Endothelial cell of umbilical vein (primary cell): ENCODE data around the gene TOLLIP. TPM values are rescaled to one million over a fixed set of nuclear protein-coding genes. Genes with fewer than 3 reads are reported as not detected.

Experiments
- BruUV-seq: library from RNA; stranded (reverse); fragments of 400-500 nt; replicated peaks from 2 replicates; lab custom pipeline; 2021; lab: Mats Ljungman, UMichigan
- CTCF ChIA-PET: fragments of 300-600, 350-600 bp; sonication (Branson Sonifier 250); formaldehyde crosslinking; loops from one replicate; lab custom pipeline; 2021; ENCODE audit warnings: antibody characterized with exemption, inconsistent platforms; lab: Charles Lee
- POLR2A ChIA-PET: fragments of 300-600, 350-600 bp; sonication (Branson Sonifier 250); formaldehyde crosslinking; loops from one replicate; lab custom pipeline; 2021; ENCODE audit warnings: antibody characterized with exemption, inconsistent platforms; lab: Charles Lee
- DNase-seq: peaks from one replicate; pipeline ENCODE4 v3.0.0-alpha.2; 2011; ENCODE audit warnings: low read depth, low spot score
- FAIRE-seq: peaks from 2 replicates; lab custom pipeline; 2011; peaks lifted over from hg19 to GRCh38; lab: Jason Lieb, UNC
- H2AFZ ChIP-seq: 2 replicates; pipeline ENCODE4 v1.6.0; 2012; ENCODE audit warnings: low read depth, low read length, control low read depth, inconsistent platforms
- H3K27ac ChIP-seq: 2 replicates; pipeline ENCODE4 v1.5.1; 2011; ENCODE audit warnings: low read depth, mild to moderate bottlenecking, control low read depth, low read length, moderate library complexity; ENCODE audit not compliant: insufficient read depth
- H3K27me3 ChIP-seq, 2 experiments: 2 replicates each; pipeline versions ENCODE4 v1.6.0 to v1.6.1; 2011; ENCODE audit warnings: low read length in 2 of 2, mixed read lengths in 1 of 2; ENCODE audit not compliant: control insufficient read depth in 2 of 2, insufficient read depth in 2 of 2
- H3K36me3 ChIP-seq, 2 experiments: 2 replicates in 1 of 2; 3 replicates in 1 of 2; pipeline ENCODE4 v1.5.1; 2011; ENCODE audit warnings: low read length in 2 of 2, mild to moderate bottlenecking in 1 of 2, moderate library complexity in 1 of 2; ENCODE audit not compliant: control insufficient read depth in 2 of 2, insufficient read depth in 2 of 2; ENCODE audit errors: extremely low read depth in 1 of 2
- H3K4me1 ChIP-seq: 3 replicates; pipeline ENCODE4 v1.5.1; 2011; ENCODE audit warnings: mild to moderate bottlenecking, low read length; ENCODE audit not compliant: control insufficient read depth, insufficient read depth; ENCODE audit errors: extremely low read depth
- H3K4me2 ChIP-seq: 2 replicates; pipeline ENCODE4 v1.6.1; 2011; ENCODE audit warnings: low read length, control low read depth, mixed read lengths; ENCODE audit not compliant: insufficient read depth
- H3K4me3 ChIP-seq, 3 experiments: fragments of 200-600 bp in 1 of 3; sonication (generic), shearing (Covaris generic) in 1 of 3; replicated peaks in 1 of 3; 2 replicates each; pipeline ENCODE4 v1.5.1; 2011 to 2016; ENCODE audit warnings: control low read depth in 3 of 3, low read length in 3 of 3, mild to moderate bottlenecking in 2 of 3, inconsistent platforms in 1 of 3, low read depth in 1 of 3, moderate library complexity in 1 of 3; ENCODE audit not compliant: insufficient read depth in 1 of 3
- H3K79me2 ChIP-seq: 2 replicates; pipeline ENCODE4 v1.6.0; 2012; ENCODE audit warnings: low read length, inconsistent platforms; ENCODE audit not compliant: control insufficient read depth, insufficient read depth
- H3K9ac ChIP-seq: replicated peaks from 2 replicates; pipeline ENCODE3; 2011; ENCODE audit warnings: low read length, control low read depth; ENCODE audit not compliant: insufficient read depth; ENCODE audit errors: extremely low read depth
- H3K9me1 ChIP-seq: replicated peaks from 3 replicates; pipeline ENCODE4 v1.6.0; 2011; ENCODE audit warnings: mild to moderate bottlenecking, low read length; ENCODE audit not compliant: control insufficient read depth, insufficient read depth; ENCODE audit errors: extremely low read depth
- H3K9me3 ChIP-seq: replicated peaks from 2 replicates; pipeline ENCODE4 v1.5.1; 2012; ENCODE audit warnings: low read length, inconsistent platforms; ENCODE audit not compliant: control insufficient read depth, insufficient read depth
- H4K20me1 ChIP-seq: replicated peaks from 2 replicates; pipeline ENCODE3; 2011; ENCODE audit warnings: mild to moderate bottlenecking, low read length; ENCODE audit not compliant: control insufficient read depth, insufficient read depth; ENCODE audit errors: extremely low read depth
- EZH2 ChIP-seq: IDR thresholded peaks from 2 replicates; pipeline ENCODE4 v1.6.1; 2012; ENCODE audit warnings: borderline replicate concordance, low read depth, mild to moderate bottlenecking, moderate library complexity, low read length, inconsistent platforms; ENCODE audit not compliant: severe bottlenecking
- GATA2 ChIP-seq: IDR thresholded peaks from 2 replicates; pipeline ENCODE4 v1.7.0; 2011; ENCODE audit warnings: low read depth, mild to moderate bottlenecking, moderate library complexity, mixed read lengths, low read length; ENCODE audit not compliant: insufficient read length, insufficient read depth
- JUN ChIP-seq: IDR thresholded peaks from 2 replicates; pipeline ENCODE4 v1.6.1; 2011; ENCODE audit warnings: borderline replicate concordance, low read depth; ENCODE audit not compliant: insufficient read length, insufficient read depth
- MAX ChIP-seq: IDR thresholded peaks from 2 replicates; pipeline ENCODE4 v1.6.1; 2011; ENCODE audit not compliant: insufficient read depth, insufficient read length
- MYC ChIP-seq: IDR thresholded peaks from one replicate; pipeline ENCODE4 v1.6.1; 2011; ENCODE audit warnings: mild to moderate bottlenecking, low read depth, low read length
- POLR2A ChIP-seq: IDR thresholded peaks from 2 replicates; pipeline ENCODE4 v1.6.1; 2012; ENCODE audit warnings: low read depth, mild to moderate bottlenecking, control low read depth, low read length
- POLR2AphosphoS5 ChIP-seq: IDR thresholded peaks from 2 replicates; pipeline ENCODE4 v1.6.1; 2012; ENCODE audit warnings: low read depth, mild to moderate bottlenecking, control low read depth, low read length, moderate library complexity; ENCODE audit not compliant: insufficient read depth
- dilution Hi-C: fragments of 300-500 bp; cut with MboI; formaldehyde crosslinking; loops from one replicate; pipeline ENCODE4 v1.15.0; 2019; ENCODE audit warnings: low sequenced_read_pairs; ENCODE audit not compliant: extremely low pct_ligation_motif_present
- intact Hi-C: fragments of 100-400 bp; cut with micrococcal nuclease; formaldehyde crosslinking; loops from one replicate; pipeline ENCODE4 v1.10.0; 2022
- polyA plus RNA-seq, 4 experiments: library from polyadenylated mRNA; depleted of rRNA in 3 of 4; stranded (reverse) in 3 of 4; unstranded in 1 of 4; fragments of >200 nt; gene quantifications; 2 replicates each; pipeline versions ENCODE4 v1.2.1 to v1.2.3, GENCODE V29; 2011 to 2012; ENCODE audit warnings: missing spikeins in 1 of 4
- total RNA-seq: library from RNA; stranded (reverse); gene quantifications from 2 replicates; pipeline ENCODE4 v1.2.3, GENCODE V29; 2021
- TF ChIP-seq, protein P1 (sequence below), 2 donors: IDR thresholded peaks; 1 replicate in 1 of 2; 2 replicates in 1 of 2; pipeline ENCODE4 v1.5.1; 2011; ENCODE audit warnings: low read length in 2 of 2, mild to moderate bottlenecking in 2 of 2, moderate library complexity in 2 of 2, control low read depth in 1 of 2, inconsistent platforms in 1 of 2, low read depth in 1 of 2; ENCODE audit not compliant: insufficient read depth in 1 of 2; ENCODE audit errors: extremely low read depth in 1 of 2

The TOLLIP gene
- total and polyA plus RNA-seq, 2 donors (not counting 3 experiments of a cell fraction or from before 2014, with no cell fraction given) = 49.6 to 64.8 TPM

DNA sequence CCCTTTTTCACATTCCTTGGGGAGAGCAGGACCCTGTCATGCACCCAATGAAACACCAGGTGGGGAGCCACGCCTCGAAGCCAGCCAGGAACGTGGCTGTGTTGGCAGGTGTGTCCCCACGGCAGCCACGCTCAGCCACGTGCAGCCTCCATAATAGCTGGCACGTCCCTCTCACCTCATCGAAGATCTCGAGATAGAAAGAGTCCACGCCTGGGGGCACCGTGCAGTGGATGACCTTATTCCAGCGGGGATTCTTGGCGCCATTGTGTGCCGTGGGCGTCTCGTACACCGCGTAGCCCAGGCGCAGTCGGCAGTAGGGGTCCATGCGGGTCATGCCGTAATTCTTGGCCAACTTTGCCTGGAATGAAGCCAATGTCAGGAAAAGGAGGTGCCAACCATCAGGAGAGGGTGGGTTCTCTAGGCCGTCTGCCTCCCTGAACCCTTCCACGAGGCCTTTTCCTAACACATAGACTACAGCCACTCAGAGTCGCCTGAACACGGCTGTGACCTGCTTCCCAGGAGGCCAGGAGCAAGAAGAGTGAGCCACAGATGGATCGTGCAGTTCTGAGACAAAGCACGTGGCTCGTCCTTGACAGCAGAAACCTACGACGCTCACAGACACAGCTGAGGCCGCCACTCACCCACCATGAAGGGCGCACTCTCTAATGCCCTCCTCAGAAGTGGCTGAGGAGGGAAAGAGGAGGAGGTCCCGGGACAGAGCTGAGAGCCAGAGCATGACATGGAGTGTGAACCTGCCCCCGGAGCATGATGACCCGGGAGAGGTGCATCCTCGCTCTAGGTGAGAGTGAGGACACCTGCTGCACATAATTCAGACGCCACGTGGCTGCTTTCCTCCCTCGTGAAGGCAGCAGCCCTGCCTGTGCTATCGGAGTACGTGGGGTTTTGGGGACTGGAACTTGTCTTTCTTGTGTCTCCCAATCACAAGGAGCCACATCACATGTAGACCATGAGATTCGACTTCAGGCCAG is 19.1 kb downstream of the TOLLIP start:
- Histone ChIP-seq H3K4me2 (no peak overlapping the region), H3K4me1 (no peaks in the 10 kb centered on the region), H3K9ac (no peak overlapping the region), H3K27ac (no peak overlapping the region), H4K20me1 (no peaks in the 10 kb centered on the region), H3K36me3 (peaks cover 3 to 49% of the 10 kb centered on the region in 2 experiments), H3K27me3 (no peaks in the 10 kb centered on the region), H2AFZ (no peak overlapping the region), H3K4me3 (no peak overlapping the region), H3K9me1 (no peaks in the 10 kb centered on the region), H3K79me2 (peaks cover 4% of the 10 kb centered on the region), H3K9me3 (no peaks in the 10 kb centered on the region)
- POLR2A ChIA-PET = no interaction called here
- BruUV-seq = no TSS peak
- dilution Hi-C loops (no loop called here), intact Hi-C loops (no loop called here)
- CTCF ChIA-PET = no interaction called here
- no peak for FAIRE-seq
- no peak for DNase-seq
- no peak for TF ChIP-seq MAX
- no peak for TF ChIP-seq EZH2
- no peak for TF ChIP-seq POLR2AphosphoS5
- TF ChIP-seq, protein P1, sequence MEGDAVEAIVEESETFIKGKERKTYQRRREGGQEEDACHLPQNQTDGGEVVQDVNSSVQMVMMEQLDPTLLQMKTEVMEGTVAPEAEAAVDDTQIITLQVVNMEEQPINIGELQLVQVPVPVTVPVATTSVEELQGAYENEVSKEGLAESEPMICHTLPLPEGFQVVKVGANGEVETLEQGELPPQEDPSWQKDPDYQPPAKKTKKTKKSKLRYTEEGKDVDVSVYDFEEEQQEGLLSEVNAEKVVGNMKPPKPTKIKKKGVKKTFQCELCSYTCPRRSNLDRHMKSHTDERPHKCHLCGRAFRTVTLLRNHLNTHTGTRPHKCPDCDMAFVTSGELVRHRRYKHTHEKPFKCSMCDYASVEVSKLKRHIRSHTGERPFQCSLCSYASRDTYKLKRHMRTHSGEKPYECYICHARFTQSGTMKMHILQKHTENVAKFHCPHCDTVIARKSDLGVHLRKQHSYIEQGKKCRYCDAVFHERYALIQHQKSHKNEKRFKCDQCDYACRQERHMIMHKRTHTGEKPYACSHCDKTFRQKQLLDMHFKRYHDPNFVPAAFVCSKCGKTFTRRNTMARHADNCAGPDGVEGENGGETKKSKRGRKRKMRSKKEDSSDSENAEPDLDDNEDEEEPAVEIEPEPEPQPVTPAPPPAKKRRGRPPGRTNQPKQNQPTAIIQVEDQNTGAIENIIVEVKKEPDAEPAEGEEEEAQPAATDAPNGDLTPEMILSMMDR (IDR thresholded peaks at IDR 0.05; ENCODE audit: extremely low read depth in 1 of 2, insufficient read depth in 1 of 2, low read depth in 1 of 2, low read length in 2 of 2) = no peak
- no peak for TF ChIP-seq MYC
- no peak for TF ChIP-seq JUN
- no peak for TF ChIP-seq GATA2
- TF ChIP-seq POLR2A = no peak
